ENCODE measurements around the gene DHFR. TPM values are rescaled to one million over a fixed set of nuclear protein-coding genes. Genes with fewer than 3 reads are reported as not detected.

The DHFR gene
- total RNA-seq, 4 donors from 2014 or later = 4.3 to 14.8 (median 8.6) TPM

- Histone ChIP-seq H3K9me3 (no peaks in the 10 kb centered on the region), H3K27ac (no peak overlapping the region), H3K4me3 (no peak overlapping the region), H3K36me3 (peaks cover 0 to 43% of the 10 kb centered on the region in 2 donors), H3K27me3 (no peaks in the 10 kb centered on the region), H3K4me1 (no peaks in the 10 kb centered on the region)
- 64 to 69% methylated on average over 2 to 5 of the region's 5 CpGs for WGBS, 2 donors (ENCODE audit: low coverage in 1 of 2)
- no peak for ATAC-seq
- TF ChIP-seq POLR2AphosphoS5 (IDR thresholded peaks at IDR 0.05) = no peak
- no peak for TF ChIP-seq CTCF (IDR thresholded peaks at IDR 0.05)
These were observed 43.6 kb upstream of the DHFR start for GRCh38 chr5:80698369-80698768.

- H3K36me3 ChIP-seq = peaks cover 0 to 31% of the 10 kb centered on the region in 2 donors
- no peaks in the 10 kb centered on the region for H3K27me3 ChIP-seq
- no peak overlapping the region for H3K27ac ChIP-seq
- no peaks in the 10 kb centered on the region for H3K9me3 ChIP-seq
- TF ChIP-seq CTCF (IDR thresholded peaks at IDR 0.05) = no peak
- TF ChIP-seq EP300 (IDR thresholded peaks at IDR 0.05) = no peak
- no peak for TF ChIP-seq POLR2A (IDR thresholded peaks at IDR 0.05)
- no peak for TF ChIP-seq POLR2AphosphoS5 (IDR thresholded peaks at IDR 0.05)
- H3K4me1 ChIP-seq = no peaks in the 10 kb centered on the region
- WGBS, 2 donors (ENCODE audit: low coverage in 1 of 2) = 33 to 76% methylated on average over 1 to 3 of the region's 3 CpGs
- ATAC-seq = no peak
- no peak overlapping the region for H3K4me3 ChIP-seq
These were observed 42.3 kb upstream of the DHFR start for GRCh38 chr5:80697100-80697499.

- ATAC-seq = no peak
- H3K9me3 ChIP-seq = no peaks in the 10 kb centered on the region
- 85 to 97% methylated on average over 3 of the region's 3 CpGs for WGBS, 2 donors (ENCODE audit: low coverage in 1 of 2)
- H3K4me3 ChIP-seq = no peak overlapping the region
- TF ChIP-seq POLR2AphosphoS5 (IDR thresholded peaks at IDR 0.05) = no peak
- no peak for TF ChIP-seq EP300 (IDR thresholded peaks at IDR 0.05)
- no peak for TF ChIP-seq POLR2A (IDR thresholded peaks at IDR 0.05)
- TF ChIP-seq CTCF (IDR thresholded peaks at IDR 0.05) = no peak
- peaks cover 0 to 26% of the 10 kb centered on the region in 2 donors for H3K36me3 ChIP-seq
- no peak overlapping the region for H3K27ac ChIP-seq
- no peaks in the 10 kb centered on the region for H3K27me3 ChIP-seq
- no peaks in the 10 kb centered on the region for H3K4me1 ChIP-seq
These were observed 41.7 kb upstream of the DHFR start for GRCh38 chr5:80696450-80696849.

GRCh38 chr5:80695666-80696065 is 40.9 kb upstream of the DHFR start:
- ATAC-seq = no peak

More at GRCh38 chr5:80695666-80696065, 40.9 kb upstream of the DHFR start:
- H3K4me3 ChIP-seq = no peak overlapping the region
- H3K27ac ChIP-seq = no peak overlapping the region
- 100% methylated on average over 1 of the region's 3 CpGs; no CpG with 5 or more reads in 1 of the 2 donors for WGBS, 2 donors (ENCODE audit: low coverage in 1 of 2)
- no peaks in the 10 kb centered on the region for H3K4me1 ChIP-seq
- peaks cover 0 to 21% of the 10 kb centered on the region in 2 donors for H3K36me3 ChIP-seq
- no peaks in the 10 kb centered on the region for H3K27me3 ChIP-seq
- TF ChIP-seq POLR2AphosphoS5 (IDR thresholded peaks at IDR 0.05) (no peak), POLR2A (IDR thresholded peaks at IDR 0.05) (no peak), EP300 (IDR thresholded peaks at IDR 0.05) (no peak), CTCF (IDR thresholded peaks at IDR 0.05) (no peak)
- H3K9me3 ChIP-seq = no peaks in the 10 kb centered on the region
